ENCODE data around the gene ATP5MK.
"Not testable (repeated sequence)": the region's sequence is repeated elsewhere in the genome, so short reads cannot be mapped to it uniquely, and the experiment has no call there.

The ATP5MK gene

GRCh38 chr10:103355906-103356599 lies 40.2 kb downstream of the ATP5MK start:
- H3F3A ChIP-seq (ENCODE audit: control insufficient read depth, insufficient read depth), result 0 out of 2 replicates have a peak, but pooled peaks cover 7% of the 10 kb centered on the region
- H3K4me2 ChIP-seq (ENCODE audit: low read length), result no peak overlapping the region
- no peak overlapping the region for H3K4me3 ChIP-seq (ENCODE audit: low read length)
- peaks cover 22% of the 10 kb centered on the region for H3K4me1 ChIP-seq (ENCODE audit: control insufficient read depth, low read length)
- TF ChIP-seq EZH2phosphoT487 (IDR thresholded peaks at IDR 0.05; ENCODE audit: borderline replicate concordance, low read length) (no peak), CTCF (IDR thresholded peaks at IDR 0.05; ENCODE audit: low read depth, low read length, poor library complexity, severe bottlenecking) (no peak)
- H3K27ac ChIP-seq (ENCODE audit: low read depth, low read length), result no peak overlapping the region
- H3K27me3 ChIP-seq (ENCODE audit: control insufficient read depth, low read length), result no peaks in the 10 kb centered on the region
- no peaks in the 10 kb centered on the region for H4K20me1 ChIP-seq (ENCODE audit: control insufficient read depth, insufficient read depth, low read depth, low read length)
- H3K9me3 ChIP-seq (ENCODE audit: control insufficient read depth, insufficient read depth, low read length), result no peaks in the 10 kb centered on the region
- no peaks in the 10 kb centered on the region for H3K36me3 ChIP-seq (ENCODE audit: control insufficient read depth, low read length)
- H3K9me2 ChIP-seq (replicated peaks; ENCODE audit: control insufficient read depth, low read length), result no peaks in the 10 kb centered on the region
- peaks cover 3% of the 10 kb centered on the region for H3K79me2 ChIP-seq (ENCODE audit: control insufficient read depth, low read length)

- H3K9me3 ChIP-seq (ENCODE audit: control insufficient read depth, insufficient read depth, low read length); H3K4me2 ChIP-seq (ENCODE audit: low read length); H3K36me3 ChIP-seq (ENCODE audit: control insufficient read depth, low read length); H3F3A ChIP-seq (ENCODE audit: control insufficient read depth, insufficient read depth); H3K27me3 ChIP-seq (ENCODE audit: control insufficient read depth, low read length); H3K27ac ChIP-seq (ENCODE audit: low read depth, low read length); H3K4me3 ChIP-seq (ENCODE audit: low read length); H4K20me1 ChIP-seq (ENCODE audit: control insufficient read depth, insufficient read depth, low read depth, low read length); H3K9me2 ChIP-seq (replicated peaks; ENCODE audit: control insufficient read depth, low read length): not testable (repeated sequence)
- peaks cover 18% of the 10 kb centered on the region for H3K79me2 ChIP-seq (ENCODE audit: control insufficient read depth, low read length)
- peaks cover 29% of the 10 kb centered on the region for H3K4me1 ChIP-seq (ENCODE audit: control insufficient read depth, low read length)
Observed at GRCh38 chr10:103354567-103354966, 41.7 kb downstream of the ATP5MK start.

- H3K36me3 ChIP-seq (ENCODE audit: control insufficient read depth, low read length), result peaks cover 16% of the 10 kb centered on the region
- H4K20me1 ChIP-seq (ENCODE audit: control insufficient read depth, insufficient read depth, low read depth, low read length), result no peaks in the 10 kb centered on the region
- H3K9me3 ChIP-seq (ENCODE audit: control insufficient read depth, insufficient read depth, low read length), result no peaks in the 10 kb centered on the region
- H3K9me2 ChIP-seq (replicated peaks; ENCODE audit: control insufficient read depth, low read length), result no peaks in the 10 kb centered on the region
- no peak for TF ChIP-seq EZH2phosphoT487 (IDR thresholded peaks at IDR 0.05; ENCODE audit: borderline replicate concordance, low read length)
- peak; percentile 31 for TF ChIP-seq CTCF (IDR thresholded peaks at IDR 0.05; ENCODE audit: low read depth, low read length, poor library complexity, severe bottlenecking)
- H3K4me3 ChIP-seq (ENCODE audit: low read length), result no peak overlapping the region
- no peak overlapping the region for H3K4me2 ChIP-seq (ENCODE audit: low read length)
- H3K27ac ChIP-seq (ENCODE audit: low read depth, low read length), result no peak overlapping the region
- H3K79me2 ChIP-seq (ENCODE audit: control insufficient read depth, low read length), result peaks cover 28% of the 10 kb centered on the region
- no peaks in the 10 kb centered on the region for H3K27me3 ChIP-seq (ENCODE audit: control insufficient read depth, low read length)
- 0 out of 2 replicates have a peak, but pooled peaks cover 7% of the 10 kb centered on the region for H3F3A ChIP-seq (ENCODE audit: control insufficient read depth, insufficient read depth)
- peaks cover 36% of the 10 kb centered on the region for H3K4me1 ChIP-seq (ENCODE audit: control insufficient read depth, low read length)
Observed at GRCh38 chr10:103353281-103353680, 43.0 kb downstream of the ATP5MK start.

GRCh38 chr10:103350517-103351260 lies 45.6 kb downstream of the ATP5MK start, which contains the start of gene PCGF6:
Gene PCGF6, minus strand, starts transcription at chr10:103351140. Its CDS starts 74 bp downstream, at chr10:103351066.
- peak within 1 kb of the TSS; percentile 72 for H3K27ac ChIP-seq (ENCODE audit: low read depth, low read length)
- H3K4me2 ChIP-seq (ENCODE audit: low read length), result peak within 1 kb of the TSS; percentile 99
- H3F3A ChIP-seq (ENCODE audit: control insufficient read depth, insufficient read depth), result 0 out of 2 replicates have a peak, but pooled peaks cover 5% of the 10 kb centered on the region
- peaks cover 33% of the 10 kb centered on the region for H3K36me3 ChIP-seq (ENCODE audit: control insufficient read depth, low read length)
- peaks cover 36% of the 10 kb centered on the region for H3K4me1 ChIP-seq (ENCODE audit: control insufficient read depth, low read length)
- no peaks in the 10 kb centered on the region for H3K9me3 ChIP-seq (ENCODE audit: control insufficient read depth, insufficient read depth, low read length)
- no peaks in the 10 kb centered on the region for H4K20me1 ChIP-seq (ENCODE audit: control insufficient read depth, insufficient read depth, low read depth, low read length)
- peaks cover 32% of the 10 kb centered on the region for H3K79me2 ChIP-seq (ENCODE audit: control insufficient read depth, low read length)
- TF ChIP-seq EZH2phosphoT487 (IDR thresholded peaks at IDR 0.05; ENCODE audit: borderline replicate concordance, low read length) (no peak), CTCF (IDR thresholded peaks at IDR 0.05; ENCODE audit: low read depth, low read length, poor library complexity, severe bottlenecking) (no peak)
- H3K9me2 ChIP-seq (replicated peaks; ENCODE audit: control insufficient read depth, low read length), result no peaks in the 10 kb centered on the region
- peak within 1 kb of the TSS; percentile 98 for H3K4me3 ChIP-seq (ENCODE audit: low read length)
- no peaks in the 10 kb centered on the region for H3K27me3 ChIP-seq (ENCODE audit: control insufficient read depth, low read length)

Measured in DOHH2 (cell line).